Gastroesophageal sphincter (tissue), 4 donors: ENCODE measurements around the gene EVI2B. TPM values are rescaled to one million over a fixed set of nuclear protein-coding genes. Genes with fewer than 3 reads are reported as not detected.

ENCODE experiments used
- ATAC-seq: fragments of 150-250 bp; one replicate; pipeline ENCODE4 v1.9.1; 2016; ENCODE audit warnings: mild to moderate bottlenecking, moderate library complexity
- H3K27ac ChIP-seq, 4 donors: fragments of 200-600 bp; sonication (generic) in 3 of 4; 1 replicate in 3 of 4; 2 replicates in 1 of 4; pipeline ENCODE4 v1.5.1; 2016 to 2019
- H3K27me3 ChIP-seq: fragments of 200-600 bp; sonication (generic); one replicate; pipeline ENCODE4 v1.5.1; 2019
- H3K36me3 ChIP-seq, 2 donors: fragments of 200-600 bp; sonication (generic); one replicate each; pipeline ENCODE4 v1.5.1; 2019; ENCODE audit warnings: control low read depth in 1 of 2
- H3K4me1 ChIP-seq, 3 donors: fragments of 200-600 bp; sonication (generic); 1 replicate in 2 of 3; 2 replicates in 1 of 3; pipeline ENCODE4 v1.5.1; 2016 to 2019; ENCODE audit warnings: control low read depth in 2 of 3
- H3K4me3 ChIP-seq, 2 donors: fragments of 200-600 bp; sonication (generic); one replicate each; pipeline ENCODE4 v1.5.1; 2019; ENCODE audit warnings: mild to moderate bottlenecking in 1 of 2, moderate library complexity in 1 of 2
- H3K9me3 ChIP-seq, 3 donors: fragments of 200-600 bp; sonication (generic); one replicate each; pipeline ENCODE4 v1.5.1; 2017 to 2019; ENCODE audit warnings: control low read depth in 2 of 3
- CTCF ChIP-seq, 4 experiments: fragments of 200-600 bp in 2 of 4; fragments of 450-650 bp in 2 of 4; sonication (generic) in 1 of 4; IDR thresholded peaks; one replicate each; pipeline ENCODE4 v1.5.1; 2017 to 2019; ENCODE audit warnings: antibody characterized with exemption in 4 of 4, mild to moderate bottlenecking in 2 of 4, moderate library complexity in 2 of 4
- EP300 ChIP-seq: sonication (generic); formaldehyde crosslinking; IDR thresholded peaks from one replicate; pipeline ENCODE4 v1.6.1; 2017; ENCODE audit warnings: antibody characterized with exemption, mild to moderate bottlenecking
- POLR2A ChIP-seq, 2 donors: fragments of 450-650 bp; IDR thresholded peaks; one replicate each; pipeline ENCODE4 v1.6.1; 2017; ENCODE audit warnings: antibody characterized with exemption in 2 of 2, mild to moderate bottlenecking in 2 of 2, moderate library complexity in 1 of 2
- POLR2AphosphoS5 ChIP-seq: sonication (generic); formaldehyde crosslinking; IDR thresholded peaks from one replicate; pipeline ENCODE4 v1.6.1; 2017; ENCODE audit warnings: antibody characterized with exemption
- WGBS, 2 donors: methylation state at CpG; one replicate each; pipeline ENCODE4 v1.1.5; 2018; ENCODE audit warnings: low coverage in 1 of 2; 5-methylcytosine and 5-hydroxymethylcytosine counted together
- total RNA-seq, 4 donors: library from RNA; depleted of rRNA; stranded (reverse); fragments of >200 nt; gene quantifications; one replicate each; pipeline ENCODE4 v1.1.0, GENCODE V29; 2016

The EVI2B gene
- total RNA-seq, 4 donors from 2014 or later: 3.1 to 12.7 (median 8.9) TPM

- no peak for ATAC-seq
- no peaks in the 10 kb centered on the region for H3K9me3 ChIP-seq
- peaks cover 0 to 49% of the 10 kb centered on the region in 2 donors for H3K36me3 ChIP-seq
- H3K4me1 ChIP-seq: no peaks in the 10 kb centered on the region
- TF ChIP-seq POLR2AphosphoS5 (no peak), POLR2A (IDR thresholded peaks at IDR 0.05) (no peak), EP300 (no peak), CTCF (IDR thresholded peaks at IDR 0.05) (no peak)
- no peaks in the 10 kb centered on the region for H3K27me3 ChIP-seq
- no peak overlapping the region for H3K4me3 ChIP-seq
- no peak overlapping the region for H3K27ac ChIP-seq
- 77 to 88% methylated on average over 2 of the region's 2 CpGs for WGBS, 2 donors
Measured at GRCh38 chr17:31281061-31281460, 32.8 kb downstream of the EVI2B start.

- Histone ChIP-seq H3K27me3 (no peaks in the 10 kb centered on the region), H3K27ac (no peak overlapping the region), H3K36me3 (peaks cover 0 to 46% of the 10 kb centered on the region in 2 donors), H3K9me3 (no peaks in the 10 kb centered on the region), H3K4me3 (no peak overlapping the region), H3K4me1 (peaks cover 0 to 5% (median 0%) of the 10 kb centered on the region in 3 donors)
- no peak for ATAC-seq
- TF ChIP-seq POLR2A (IDR thresholded peaks at IDR 0.05) (no peak), CTCF (IDR thresholded peaks at IDR 0.05) (no peak), EP300 (no peak), POLR2AphosphoS5 (no peak)
- WGBS, 2 donors: 93 to 96% methylated on average over 2 of the region's 2 CpGs
Measured at GRCh38 chr17:31279401-31279800, 34.5 kb downstream of the EVI2B start.

GRCh38 chr17:31275116-31275515, 38.7 kb downstream of the EVI2B start:
- WGBS, 2 donors: 100% methylated on average over 1 of the region's 1 CpG
- peaks cover 0 to 18% (median 5%) of the 10 kb centered on the region in 3 donors for H3K4me1 ChIP-seq
- ATAC-seq: no peak
- H3K4me3 ChIP-seq: no peak overlapping the region
- no peaks in the 10 kb centered on the region for H3K9me3 ChIP-seq
- H3K36me3 ChIP-seq: peaks cover 0 to 34% of the 10 kb centered on the region in 2 donors
- H3K27ac ChIP-seq: no peak overlapping the region
- H3K27me3 ChIP-seq: no peaks in the 10 kb centered on the region
- TF ChIP-seq POLR2A (IDR thresholded peaks at IDR 0.05) (no peak), CTCF (IDR thresholded peaks at IDR 0.05) (no peak), POLR2AphosphoS5 (no peak), EP300 (no peak)

- WGBS, 2 donors: 61 to 77% methylated on average over 2 of the region's 2 CpGs
- ATAC-seq: peak; percentile 81
- TF ChIP-seq POLR2A (IDR thresholded peaks at IDR 0.05) (no peak), POLR2AphosphoS5 (peak; percentile 8)
- Histone ChIP-seq H3K4me3 (no peak overlapping the region), H3K9me3 (no peaks in the 10 kb centered on the region), H3K36me3 (peaks cover 0 to 43% of the 10 kb centered on the region in 2 donors), H3K4me1 (peaks cover 5 to 26% (median 5%) of the 10 kb centered on the region in 3 donors), H3K27me3 (no peaks in the 10 kb centered on the region), H3K27ac (no peak overlapping the region)
Measured at GRCh38 chr17:31274252-31274651, 39.6 kb downstream of the EVI2B start.

- no peak overlapping the region for H3K4me3 ChIP-seq
- H3K36me3 ChIP-seq: peaks cover 0 to 42% of the 10 kb centered on the region in 2 donors
- no peak overlapping the region for H3K27ac ChIP-seq
- no peaks in the 10 kb centered on the region for H3K9me3 ChIP-seq
- peaks cover 5 to 34% (median 5%) of the 10 kb centered on the region in 3 donors for H3K4me1 ChIP-seq
- 15 to 25% methylated on average over 1 of the region's 1 CpG for WGBS, 2 donors
- TF ChIP-seq EP300 (no peak), POLR2AphosphoS5 (no peak), CTCF (IDR thresholded peaks at IDR 0.05) (no peak)
- no peaks in the 10 kb centered on the region for H3K27me3 ChIP-seq
- ATAC-seq: no peak
Measured at GRCh38 chr17:31273516-31273915, 40.3 kb downstream of the EVI2B start.
